ENCODE measurements around the gene RASGRP3.
A peak's percentile ranks its signal among the peaks of the same experiment; 100 is the strongest.

The RASGRP3 gene

DNA sequence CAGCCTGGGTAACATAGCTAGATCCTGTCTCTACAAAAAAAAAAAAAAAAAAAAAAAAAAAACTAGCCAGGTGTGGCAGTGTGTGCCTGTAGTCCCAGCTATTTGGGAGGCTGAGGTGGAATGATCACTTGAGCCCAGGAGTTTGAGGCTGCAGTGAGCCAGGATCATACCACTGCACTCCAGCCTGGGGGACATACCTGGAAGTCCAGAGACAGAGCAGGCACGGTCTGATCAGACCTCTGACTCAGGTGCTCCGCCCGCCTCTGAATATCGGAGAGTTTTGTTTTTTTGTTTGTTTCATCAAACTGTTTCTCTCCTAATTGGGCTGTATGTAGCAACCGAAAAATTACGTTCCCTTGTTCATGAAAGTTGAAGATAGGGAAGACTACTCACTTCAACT lies 49.2 kb downstream of the RASGRP3 start:
- no peak for DNase-seq

DNA sequence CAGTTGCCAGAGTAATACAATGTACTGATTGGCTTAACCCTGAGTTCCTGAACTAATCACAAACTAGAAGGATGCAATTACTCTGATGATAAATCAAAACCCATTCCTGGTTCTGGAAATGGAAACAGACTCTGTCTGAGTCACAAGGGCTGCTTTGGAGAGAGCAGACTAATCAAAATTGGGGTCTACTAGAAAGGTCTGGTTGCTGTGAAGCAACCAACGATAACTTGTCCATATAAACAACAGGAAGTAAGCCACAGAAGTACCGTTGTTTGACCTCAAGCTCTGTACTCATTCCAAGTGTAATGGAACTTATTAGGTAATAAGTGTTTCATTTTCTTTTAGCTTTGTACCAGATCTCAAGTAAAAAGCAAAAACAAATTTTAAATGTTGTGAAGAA lies 49.7 kb downstream of the RASGRP3 start:
- peak; percentile 25 for DNase-seq

DNA sequence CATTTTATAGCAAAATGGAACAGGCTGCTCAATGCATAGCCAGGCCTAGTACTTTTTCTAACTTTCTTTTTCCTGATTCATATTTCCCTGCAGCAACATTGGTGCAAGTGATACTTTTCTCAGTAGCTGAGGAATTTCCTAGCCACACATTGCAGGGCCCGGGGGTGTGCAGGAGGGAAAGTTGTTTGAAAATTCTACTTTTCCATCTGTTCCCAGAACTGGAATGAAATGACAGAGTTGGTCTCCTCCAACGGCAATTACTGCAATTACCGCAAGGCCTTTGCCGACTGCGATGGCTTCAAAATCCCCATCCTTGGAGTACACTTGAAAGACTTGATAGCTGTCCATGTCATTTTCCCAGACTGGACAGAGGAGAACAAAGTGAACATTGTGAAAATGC lies 50.5 kb downstream of the RASGRP3 start:
- no peak for DNase-seq

DNA sequence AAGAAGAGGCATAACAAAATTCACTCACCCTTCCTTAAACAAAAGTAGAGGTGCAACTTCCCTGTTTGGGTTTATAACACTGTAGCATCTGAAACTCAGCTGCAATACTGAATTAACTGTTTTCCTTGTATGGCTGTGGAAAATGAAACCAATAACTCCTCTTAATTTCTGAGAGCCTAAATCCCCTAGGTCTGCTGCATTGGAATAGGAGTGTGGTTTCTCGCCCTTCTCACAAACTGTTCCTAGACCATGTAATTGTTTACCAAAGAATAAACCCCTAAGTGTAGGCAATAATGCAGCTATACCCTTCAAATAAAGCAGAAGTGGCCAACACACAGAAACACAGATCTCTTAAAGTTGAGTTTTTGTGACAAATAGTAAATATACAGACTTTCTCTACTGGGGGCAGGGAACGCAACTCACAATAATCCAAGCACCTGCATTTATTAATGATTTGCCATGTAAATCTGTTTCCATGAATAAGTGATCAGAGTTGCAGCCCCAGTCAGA lies 52.0 kb downstream of the RASGRP3 start:
- no peak for DNase-seq

DNA sequence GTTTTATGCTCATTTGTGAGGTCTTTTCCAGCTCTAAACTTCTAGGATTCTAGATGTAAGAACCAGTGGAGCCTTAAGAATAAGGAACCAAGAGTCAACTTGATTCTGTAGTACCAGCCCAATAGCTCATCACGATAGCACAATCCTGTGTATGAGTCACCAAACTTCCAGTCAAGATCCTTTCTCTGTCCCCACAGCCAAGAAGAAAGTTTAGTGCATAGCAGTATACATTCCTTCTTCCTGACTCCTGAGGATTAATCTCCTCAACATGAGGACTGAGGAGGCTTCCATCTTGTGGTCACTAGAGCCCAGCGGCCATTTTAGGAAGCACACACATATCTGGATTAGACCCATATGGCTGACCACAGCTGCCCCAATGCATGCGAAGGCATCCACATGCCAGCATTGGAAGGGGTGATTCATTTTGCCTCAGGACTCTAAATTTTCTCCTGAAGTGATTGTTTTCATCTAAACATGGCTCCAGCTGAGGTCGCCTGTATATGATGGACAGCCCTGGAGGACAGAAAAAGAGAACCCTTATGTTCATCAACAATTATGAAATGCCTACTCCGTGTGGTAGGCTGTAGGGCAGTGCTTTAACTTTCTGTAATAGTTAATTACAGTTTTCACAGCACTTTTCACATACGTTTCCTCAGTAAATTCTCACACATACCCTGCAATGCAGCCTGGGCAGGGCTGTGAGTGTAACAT lies 53.5 kb downstream of the RASGRP3 start:
- no peak for DNase-seq

DNA sequence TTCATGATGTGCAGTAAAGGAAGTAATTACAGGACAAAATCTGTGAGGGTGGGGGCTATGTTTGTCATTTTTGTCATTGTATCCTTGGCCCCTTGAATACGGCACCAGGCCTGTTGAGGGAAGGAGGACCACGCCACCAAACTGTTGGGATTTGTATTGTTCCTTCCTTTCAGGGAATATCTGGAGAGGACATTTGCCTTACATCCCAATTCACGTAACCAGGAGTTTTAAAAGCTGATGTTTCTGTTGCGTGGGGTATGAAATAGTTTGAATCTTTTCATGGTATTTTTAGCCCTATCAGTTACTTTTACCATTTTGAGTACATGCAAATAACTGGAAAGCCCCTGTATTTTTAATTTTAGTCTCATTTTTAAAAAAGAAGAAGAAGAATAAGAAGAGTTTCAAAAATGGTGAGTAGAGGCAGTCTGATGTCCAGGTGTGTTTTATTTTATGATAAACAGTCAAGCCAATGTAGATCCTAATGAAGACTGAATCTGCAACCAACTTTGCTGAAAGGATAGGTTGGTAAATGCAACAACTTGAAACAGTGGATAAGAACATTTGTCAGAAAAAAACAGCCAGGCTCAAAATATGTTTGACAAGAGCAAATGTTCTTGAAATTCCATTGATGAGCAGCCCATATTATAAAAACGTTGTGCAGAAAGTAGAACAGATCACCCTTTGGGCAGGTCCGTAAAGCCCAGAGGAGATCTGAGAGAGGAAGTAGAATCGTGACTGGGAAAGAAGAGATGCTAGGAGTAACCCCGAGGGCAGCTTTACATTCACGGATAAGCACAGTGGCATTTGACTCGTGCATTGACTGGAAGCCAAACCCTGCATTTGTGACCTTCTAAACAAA lies 54.5 kb downstream of the RASGRP3 start:
- no peak for DNase-seq

- DNase-seq = no peak
These were observed 55.2 kb downstream of the RASGRP3 start for GRCh38 chr2:33531549-33532059.

DNA sequence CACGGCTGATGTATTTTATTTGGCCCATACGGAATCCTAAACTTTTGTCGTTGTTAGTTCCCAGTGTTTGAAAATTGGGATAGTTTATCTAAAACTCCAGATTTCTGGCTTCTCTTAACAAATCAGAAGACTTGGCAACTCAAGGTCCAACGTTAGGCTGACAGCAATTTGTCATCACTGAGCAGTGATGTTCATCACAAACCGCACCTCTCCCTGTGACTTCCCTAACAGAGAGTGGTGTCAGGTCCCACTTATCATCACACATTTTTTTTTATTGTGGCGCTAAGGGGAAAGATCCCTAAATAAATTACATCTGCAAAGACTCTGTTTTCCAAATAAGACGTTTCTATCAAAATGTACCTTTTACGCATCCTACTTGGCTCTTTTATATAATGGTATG lies 55.7 kb downstream of the RASGRP3 start:
- DNase-seq = no peak

DNA sequence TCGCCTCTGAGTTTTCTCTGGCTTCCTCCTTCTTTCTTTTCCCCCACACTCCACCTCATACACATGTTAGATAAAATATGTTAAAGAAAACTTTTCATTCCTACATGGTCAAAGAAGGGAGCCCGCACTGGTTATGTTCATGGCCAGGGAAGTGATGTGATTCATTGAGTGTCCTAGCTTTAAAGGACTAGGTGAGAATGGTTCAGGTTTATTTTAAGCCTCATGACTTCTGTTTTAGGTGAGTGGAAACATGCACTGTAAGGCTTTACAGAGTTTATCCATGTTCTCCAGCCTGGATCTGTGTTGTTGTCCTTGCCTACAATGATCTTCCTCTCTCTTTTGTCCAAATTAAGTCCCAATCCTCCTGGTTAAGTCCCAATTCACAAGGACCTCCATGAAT lies 56.5 kb downstream of the RASGRP3 start:
- no peak for DNase-seq

DNA sequence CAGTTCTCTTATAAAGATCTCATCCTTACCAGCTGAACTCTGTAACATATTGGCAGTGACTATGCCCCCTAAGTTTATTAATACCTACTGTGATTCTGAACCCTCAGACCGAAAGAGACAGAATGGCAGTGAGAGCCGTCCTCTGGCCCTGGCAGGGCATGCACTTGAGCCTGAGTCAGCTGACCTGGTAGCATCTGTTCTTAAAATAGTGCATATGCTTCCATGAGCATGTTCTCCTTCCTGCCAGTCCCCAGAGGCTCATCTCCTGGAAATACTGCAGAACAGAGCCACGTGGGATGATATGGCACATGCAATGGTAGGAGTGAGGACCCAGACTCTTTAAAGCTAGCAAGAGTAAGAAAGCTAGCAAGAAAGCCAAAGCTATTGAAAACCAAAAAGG lies 59.0 kb downstream of the RASGRP3 start:
- DNase-seq = no peak

DNA sequence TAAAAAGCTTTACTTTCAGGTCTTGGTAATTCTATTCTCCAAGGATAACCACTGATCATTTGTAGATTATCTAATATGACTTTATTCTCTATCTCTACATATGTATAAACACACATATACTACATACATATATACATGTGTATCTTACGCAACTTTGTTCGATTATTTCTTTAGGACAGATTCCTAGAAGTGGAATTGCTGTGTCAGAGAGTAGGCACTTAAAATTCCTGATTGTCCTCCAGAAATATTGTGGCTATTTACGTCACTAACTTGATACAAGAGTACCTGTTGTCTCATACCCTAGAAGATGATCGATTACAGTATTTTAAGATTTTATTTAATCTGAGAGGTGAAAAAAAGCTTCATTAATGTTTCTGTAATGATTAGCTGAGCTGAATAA lies 64.8 kb downstream of the RASGRP3 start:
- no peak for DNase-seq

GRCh38 chr2:33550206-33550605 lies 73.8 kb downstream of the RASGRP3 start:
- DNase-seq = no peak

DNA sequence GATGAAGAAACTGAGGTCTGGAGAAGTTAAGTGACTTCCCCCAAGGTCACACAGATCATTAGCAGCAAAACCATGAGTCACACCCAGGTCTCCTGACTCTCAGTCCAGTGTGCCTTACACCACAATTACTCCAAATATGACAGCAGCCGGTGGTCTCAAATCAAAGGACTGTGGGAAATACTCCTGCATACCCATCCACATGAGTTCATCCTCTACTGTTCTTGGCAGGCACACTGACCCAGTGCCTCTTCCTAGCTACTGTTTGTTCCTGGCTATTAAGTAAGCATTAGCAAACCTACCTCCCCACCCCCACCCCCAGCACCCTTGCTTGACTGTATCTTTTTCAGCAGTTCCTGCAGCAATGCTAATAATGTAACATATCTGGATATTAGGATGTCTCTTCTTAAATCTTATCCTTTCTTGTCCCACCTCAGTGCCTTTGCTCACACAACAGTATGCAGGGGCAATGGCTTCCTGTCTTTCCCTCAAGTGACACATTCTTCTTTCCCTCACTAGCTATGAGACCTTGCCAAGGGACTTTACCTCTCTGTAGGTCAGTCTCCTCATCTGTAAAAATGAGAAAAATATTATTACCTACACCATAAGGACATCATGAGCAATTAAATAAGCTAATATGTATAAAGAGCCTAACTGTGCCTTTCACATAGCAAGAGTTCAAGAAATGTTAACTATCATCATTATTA lies 76.5 kb downstream of the RASGRP3 start:
- no peak for DNase-seq

GRCh38 chr2:33555681-33556080 lies 79.2 kb downstream of the RASGRP3 start:
- DNase-seq = no peak

DNA sequence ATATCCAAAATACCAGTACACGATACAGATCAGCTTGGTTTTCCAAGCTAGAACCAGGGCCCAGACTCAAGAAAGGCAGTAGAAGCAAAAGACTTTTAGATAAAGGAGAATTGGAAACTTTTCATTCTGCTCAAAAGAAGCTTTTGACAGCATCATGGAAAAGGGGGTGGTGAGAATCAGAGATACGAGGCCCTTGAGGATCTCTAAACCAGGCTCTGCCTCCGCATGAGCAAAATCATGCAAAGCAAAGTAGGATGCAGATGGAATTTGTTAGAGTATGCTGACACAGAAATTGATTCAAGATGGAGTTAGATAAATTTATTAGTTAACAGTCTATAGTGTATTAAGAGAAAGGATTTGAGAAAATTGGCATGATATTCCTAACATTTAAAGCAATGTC lies 82.9 kb downstream of the RASGRP3 start:
- DNase-seq = no peak

DNA sequence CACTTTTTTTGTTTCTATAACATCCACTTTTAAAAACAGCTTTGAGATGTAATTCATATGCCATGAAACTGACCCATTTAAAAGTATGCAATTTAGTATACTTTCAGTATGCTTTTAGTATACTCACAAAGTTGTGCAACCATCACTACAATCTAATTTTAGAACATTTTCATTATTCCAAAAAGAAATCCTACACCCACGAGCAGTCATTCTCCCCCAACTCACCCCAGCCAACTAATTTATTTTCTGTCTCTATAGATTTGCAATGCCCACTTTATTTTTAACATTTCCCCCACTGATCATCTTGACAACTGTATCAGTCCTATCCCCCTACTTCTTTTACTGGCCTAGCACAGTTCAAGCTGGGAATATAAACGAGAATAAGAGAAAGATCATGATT lies 83.6 kb downstream of the RASGRP3 start:
- no peak for DNase-seq

DNA sequence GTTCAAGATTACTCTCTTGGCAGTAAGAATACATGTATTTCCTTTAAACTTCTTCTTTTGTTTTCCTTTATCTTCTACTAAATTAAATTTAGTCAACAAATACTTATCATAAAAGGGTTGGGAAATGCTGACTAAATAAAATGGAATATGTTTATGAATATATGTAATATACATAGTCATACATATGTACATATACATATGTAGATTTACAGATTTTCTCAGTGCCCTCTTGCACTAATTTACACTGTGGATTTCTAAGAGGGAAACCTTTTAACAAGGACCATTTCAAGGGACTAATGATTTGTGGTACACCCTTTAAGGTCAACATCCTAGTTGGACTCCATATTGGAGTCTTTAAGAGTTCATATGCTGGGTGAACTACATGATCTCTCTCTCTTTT lies 85.4 kb downstream of the RASGRP3 start:
- no peak for DNase-seq

DNA sequence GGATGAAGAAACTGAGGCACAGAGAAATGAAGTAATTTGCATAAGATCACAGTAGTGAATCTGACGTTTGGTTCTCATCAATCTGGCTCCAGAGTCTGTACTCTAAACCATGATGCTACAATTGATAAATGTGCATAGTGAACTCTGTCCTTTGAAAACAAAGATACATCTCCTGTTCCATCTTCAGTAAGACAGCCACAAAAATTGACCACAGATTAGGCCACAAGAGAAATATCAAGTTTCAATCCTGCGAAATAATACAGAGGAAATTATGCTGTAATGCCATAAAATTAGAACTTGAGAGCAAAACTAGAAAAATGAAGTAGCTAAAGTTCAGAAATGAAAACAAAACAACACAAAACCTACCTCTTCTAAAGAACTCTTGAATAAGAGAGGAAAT lies 94.2 kb downstream of the RASGRP3 start:
- DNase-seq = no peak

DNA sequence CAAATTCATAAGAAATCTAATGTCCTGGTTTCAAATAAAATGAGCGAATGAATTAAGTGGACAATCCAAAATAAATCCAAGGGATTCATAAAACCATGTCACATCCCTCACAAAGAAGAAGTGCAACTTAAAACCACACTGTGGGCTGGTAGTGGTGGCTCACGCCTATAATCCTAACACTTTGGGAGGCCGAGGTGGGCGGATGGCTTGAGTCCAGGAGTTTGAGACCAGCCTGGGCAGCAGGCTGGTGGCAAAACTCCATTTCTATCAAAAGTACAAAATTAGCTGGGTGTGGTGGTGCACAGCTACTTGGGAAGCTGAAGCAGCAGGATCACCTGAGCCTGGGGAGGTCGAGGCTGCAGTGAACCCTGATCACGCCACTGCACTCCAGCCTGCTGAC lies 97.2 kb downstream of the RASGRP3 start:
- no peak for DNase-seq

GRCh38 chr2:33577084-33577483 lies 100.6 kb downstream of the RASGRP3 start:
- DNase-seq = no peak

GRCh38 chr2:33577668-33578067 lies 101.2 kb downstream of the RASGRP3 start:
- DNase-seq = no peak

DNA sequence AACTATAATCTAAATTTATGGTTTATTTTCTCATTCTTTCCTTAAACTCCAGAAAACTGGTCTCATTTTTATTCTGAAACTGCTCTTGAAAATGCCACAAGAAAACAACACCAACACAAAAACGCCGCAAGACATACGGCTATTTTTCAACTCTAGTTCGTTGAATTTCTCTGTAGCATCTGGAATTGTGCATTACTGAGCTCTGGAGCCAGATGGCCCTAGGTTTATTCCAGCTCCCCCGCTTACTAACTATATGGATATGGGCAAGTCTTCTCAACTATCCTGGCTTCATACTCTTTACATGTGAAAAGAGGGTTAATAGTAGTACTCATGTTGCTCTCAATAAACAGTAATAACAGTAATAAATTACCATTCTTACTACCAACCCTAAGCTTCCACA lies 102.8 kb downstream of the RASGRP3 start:
- DNase-seq = no peak

DNA sequence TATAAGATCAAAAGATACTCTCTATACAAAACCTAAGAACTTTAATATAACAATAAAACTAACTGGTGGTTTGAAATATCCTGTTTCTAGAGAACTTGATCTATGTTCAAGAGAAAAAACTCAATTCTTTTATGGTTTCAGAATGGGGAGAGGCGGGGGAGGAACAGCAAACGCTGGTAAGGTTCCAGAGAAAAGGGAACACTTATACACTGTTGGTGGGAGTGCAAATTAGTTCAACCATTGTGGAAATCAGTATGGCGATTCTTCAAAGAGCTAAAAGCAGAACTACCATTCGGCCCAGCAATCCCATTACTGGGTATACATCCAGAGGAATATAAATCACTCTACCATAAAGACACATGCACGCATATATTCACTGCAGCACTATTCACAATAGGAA lies 105.4 kb downstream of the RASGRP3 start:
- DNase-seq = no peak

Data from activated CD4-positive, alpha-beta T cell treated with anti-CD3 and anti-CD28 coated beads, Interleukin-2, amount 50 U/mL, for 16 hours (primary cell).